Glomerular visceral epithelial cell (primary cell): ENCODE measurements around the gene RGPD3.
"Not testable (repeated sequence)": the region's sequence is repeated elsewhere in the genome, so short reads cannot be mapped to it uniquely, and the experiment has no call there.

Source experiments
- DNase-seq: peaks from one replicate; pipeline ENCODE4 v3.0.0-alpha.2; 2016; ENCODE audit errors: extremely low spot score

Gene RGPD3

GRCh38 chr2:106486551-106487385, 18.6 kb upstream of the RGPD3 start, which contains the start of gene CD8B2:
Gene CD8B2 (plus strand): TSS chr2:106487364. CDS start chr2:106487427, 63 bp downstream.
- DNase-seq: not testable (repeated sequence)

- DNase-seq: not testable (repeated sequence)
These were observed 11.3 kb upstream of the RGPD3 start for GRCh38 chr2:106479563-106479962.

GRCh38 chr2:106477647-106478046, 9.4 kb upstream of the RGPD3 start:
- DNase-seq: not testable (repeated sequence)

- DNase-seq: not testable (repeated sequence)
These were observed 2.4 kb upstream of the RGPD3 start for GRCh38 chr2:106470658-106471057.

GRCh38 chr2:106467516-106467915, 697 bp downstream of the RGPD3 start:
- DNase-seq: not testable (repeated sequence)

- DNase-seq: not testable (repeated sequence)
These were observed 6.3 kb downstream of the RGPD3 start for GRCh38 chr2:106461882-106462281.

- DNase-seq: not testable (repeated sequence)
These were observed 77.5 kb downstream of the RGPD3 start for GRCh38 chr2:106390680-106391079.

GRCh38 chr2:106388814-106389410, 79.3 kb downstream of the RGPD3 start:
- not testable (repeated sequence) for DNase-seq

- not testable (repeated sequence) for DNase-seq
These were observed 83.7 kb downstream of the RGPD3 start for GRCh38 chr2:106384548-106384947.

GRCh38 chr2:106381867-106382266, 86.3 kb downstream of the RGPD3 start:
- not testable (repeated sequence) for DNase-seq

- not testable (repeated sequence) for DNase-seq
These were observed 88.6 kb downstream of the RGPD3 start for GRCh38 chr2:106379567-106379966.

GRCh38 chr2:106369182-106369581, 99.0 kb downstream of the RGPD3 start:
- DNase-seq: not testable (repeated sequence)

- no peak for DNase-seq
These were observed 101.9 kb downstream of the RGPD3 start for GRCh38 chr2:106366204-106366885.

GRCh38 chr2:106363791-106364190, 104.4 kb downstream of the RGPD3 start:
- no peak for DNase-seq

- no peak for DNase-seq
These were observed 105.4 kb downstream of the RGPD3 start for GRCh38 chr2:106362789-106363188.

GRCh38 chr2:106359512-106359911, 108.7 kb downstream of the RGPD3 start:
- DNase-seq: no peak

- no peak for DNase-seq
These were observed 109.7 kb downstream of the RGPD3 start for GRCh38 chr2:106358521-106358920.

GRCh38 chr2:106358081-106358480, 110.1 kb downstream of the RGPD3 start:
- no peak for DNase-seq

GRCh38 chr2:106356291-106356690, 111.9 kb downstream of the RGPD3 start:
- DNase-seq: no peak

GRCh38 chr2:106353676-106354075, 114.5 kb downstream of the RGPD3 start:
- no peak for DNase-seq

GRCh38 chr2:106350980-106351379, 117.2 kb downstream of the RGPD3 start:
- DNase-seq: no peak

GRCh38 chr2:106344302-106344701, 123.9 kb downstream of the RGPD3 start:
- no peak for DNase-seq
